Measurements from ENCODE around the gene MPND. TPM values are rescaled to one million over a fixed set of nuclear protein-coding genes. Genes with fewer than 3 reads are reported as not detected.
"Not testable (repeated sequence)": the region's sequence is repeated elsewhere in the genome, so short reads cannot be mapped to it uniquely, and the experiment has no call there.

The MPND gene
- total RNA-seq, 1 donor from 2014 or later, result 6.6 TPM

DNA sequence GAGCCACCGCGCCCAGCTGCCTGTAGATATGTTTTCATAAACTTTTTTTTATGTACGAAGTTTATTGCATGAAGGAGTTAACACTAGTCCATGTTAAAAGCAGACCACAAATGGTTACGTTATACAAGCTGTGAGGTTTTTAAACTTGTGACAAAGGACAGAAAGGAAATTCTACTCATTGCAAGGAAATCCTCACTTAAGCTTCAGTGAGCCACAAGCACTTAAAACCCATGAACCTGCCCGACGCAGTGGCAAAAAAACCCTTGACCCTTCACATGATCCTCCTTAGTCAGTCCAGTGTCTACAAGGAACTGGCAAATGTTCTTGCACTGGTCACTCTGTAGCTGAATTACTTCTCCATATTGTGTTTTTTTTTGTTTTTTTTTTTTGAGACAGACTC is 4.2 kb downstream of the MPND start:
- TF ChIP-seq, protein P1, sequence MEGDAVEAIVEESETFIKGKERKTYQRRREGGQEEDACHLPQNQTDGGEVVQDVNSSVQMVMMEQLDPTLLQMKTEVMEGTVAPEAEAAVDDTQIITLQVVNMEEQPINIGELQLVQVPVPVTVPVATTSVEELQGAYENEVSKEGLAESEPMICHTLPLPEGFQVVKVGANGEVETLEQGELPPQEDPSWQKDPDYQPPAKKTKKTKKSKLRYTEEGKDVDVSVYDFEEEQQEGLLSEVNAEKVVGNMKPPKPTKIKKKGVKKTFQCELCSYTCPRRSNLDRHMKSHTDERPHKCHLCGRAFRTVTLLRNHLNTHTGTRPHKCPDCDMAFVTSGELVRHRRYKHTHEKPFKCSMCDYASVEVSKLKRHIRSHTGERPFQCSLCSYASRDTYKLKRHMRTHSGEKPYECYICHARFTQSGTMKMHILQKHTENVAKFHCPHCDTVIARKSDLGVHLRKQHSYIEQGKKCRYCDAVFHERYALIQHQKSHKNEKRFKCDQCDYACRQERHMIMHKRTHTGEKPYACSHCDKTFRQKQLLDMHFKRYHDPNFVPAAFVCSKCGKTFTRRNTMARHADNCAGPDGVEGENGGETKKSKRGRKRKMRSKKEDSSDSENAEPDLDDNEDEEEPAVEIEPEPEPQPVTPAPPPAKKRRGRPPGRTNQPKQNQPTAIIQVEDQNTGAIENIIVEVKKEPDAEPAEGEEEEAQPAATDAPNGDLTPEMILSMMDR (IDR thresholded peaks at IDR 0.05; ENCODE audit: insufficient read depth, low read length, poor library complexity, severe bottlenecking), result no peak
- no peak for DNase-seq (ENCODE audit: low read depth)
- Histone ChIP-seq H3K27me3 (ENCODE audit: control insufficient read depth, insufficient read depth, low read length) (no peaks in the 10 kb centered on the region), H3K4me3 (ENCODE audit: low read depth, low read length) (no peak overlapping the region), H3K36me3 (ENCODE audit: control insufficient read depth, insufficient read depth, low read length) (no peaks in the 10 kb centered on the region)

DNA sequence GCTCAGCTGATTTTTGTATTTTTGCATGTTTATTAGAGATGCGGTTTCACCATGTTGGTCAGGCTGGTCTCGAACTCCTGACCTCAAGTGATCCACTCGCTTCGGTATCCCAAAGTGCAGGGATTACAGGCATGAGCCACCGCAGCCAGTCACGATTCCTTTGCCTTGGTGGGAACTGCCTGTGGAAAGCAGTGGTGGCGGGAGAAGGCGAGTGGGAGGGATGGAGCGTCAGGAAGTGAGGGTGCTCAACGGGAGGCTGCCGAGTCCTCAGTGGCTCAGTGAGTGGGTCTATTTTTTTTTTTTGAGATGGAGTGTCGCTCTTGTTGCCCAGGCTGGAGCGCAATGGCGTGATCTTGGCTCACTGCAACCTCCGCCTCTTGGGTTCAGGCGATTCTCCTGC is 5.9 kb downstream of the MPND start:
- DNase-seq (ENCODE audit: low read depth); H3K27me3 ChIP-seq (ENCODE audit: control insufficient read depth, insufficient read depth, low read length); H3K36me3 ChIP-seq (ENCODE audit: control insufficient read depth, insufficient read depth, low read length); H3K4me3 ChIP-seq (ENCODE audit: low read depth, low read length): not testable (repeated sequence)

DNA sequence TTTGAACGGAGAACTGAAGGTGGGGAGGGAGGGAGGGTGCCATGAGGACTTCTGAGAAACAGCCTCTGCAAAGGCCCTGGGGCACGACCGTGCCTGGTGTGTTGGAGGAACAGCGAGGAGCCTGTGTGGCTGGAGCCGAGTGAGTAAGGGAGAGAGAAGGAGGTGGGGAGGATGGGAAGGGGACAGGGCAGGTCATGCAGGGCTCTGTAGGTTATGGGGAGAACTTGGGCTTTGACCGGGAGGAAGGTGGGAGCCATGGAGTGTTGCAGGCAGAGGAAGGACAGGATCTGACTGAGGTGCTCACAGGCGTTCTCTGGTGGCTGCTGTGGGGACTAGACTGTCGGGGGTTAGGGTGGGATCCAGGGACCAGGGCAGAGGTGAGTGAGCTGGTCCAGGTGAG is 6.7 kb downstream of the MPND start:
- Histone ChIP-seq H3K36me3 (ENCODE audit: control insufficient read depth, insufficient read depth, low read length) (no peaks in the 10 kb centered on the region), H3K4me3 (ENCODE audit: low read depth, low read length) (no peak overlapping the region), H3K27me3 (ENCODE audit: control insufficient read depth, insufficient read depth, low read length) (no peaks in the 10 kb centered on the region)
- TF ChIP-seq, protein P1 (IDR thresholded peaks at IDR 0.05; ENCODE audit: insufficient read depth, low read length, poor library complexity, severe bottlenecking), result no peak
- DNase-seq (ENCODE audit: low read depth), result no peak

DNA sequence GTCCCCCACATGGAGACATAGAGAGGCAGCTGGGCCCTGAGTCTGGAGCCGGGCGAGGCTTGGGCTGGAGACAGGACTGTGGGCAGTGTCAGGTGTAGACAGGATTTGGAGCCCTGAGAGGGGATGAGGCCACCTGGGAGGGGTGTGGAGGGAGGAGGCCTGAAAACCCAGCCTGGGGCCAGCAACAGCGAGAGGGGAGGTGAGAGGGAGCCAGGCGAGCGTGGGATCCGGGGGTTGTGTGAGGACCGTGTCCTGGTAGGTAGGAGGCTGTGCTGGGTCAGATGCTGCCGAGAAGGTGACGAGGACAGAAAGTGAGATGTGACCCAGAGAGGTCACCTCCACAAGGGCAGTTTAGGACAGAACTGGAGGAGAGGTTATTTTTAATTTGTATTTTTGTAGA is 7.4 kb downstream of the MPND start:
- Histone ChIP-seq H3K36me3 (ENCODE audit: control insufficient read depth, insufficient read depth, low read length) (no peaks in the 10 kb centered on the region), H3K4me3 (ENCODE audit: low read depth, low read length) (no peak overlapping the region), H3K27me3 (ENCODE audit: control insufficient read depth, insufficient read depth, low read length) (no peaks in the 10 kb centered on the region)
- no peak for DNase-seq (ENCODE audit: low read depth)
- TF ChIP-seq, protein P1 (IDR thresholded peaks at IDR 0.05; ENCODE audit: insufficient read depth, low read length, poor library complexity, severe bottlenecking), result no peak

DNA sequence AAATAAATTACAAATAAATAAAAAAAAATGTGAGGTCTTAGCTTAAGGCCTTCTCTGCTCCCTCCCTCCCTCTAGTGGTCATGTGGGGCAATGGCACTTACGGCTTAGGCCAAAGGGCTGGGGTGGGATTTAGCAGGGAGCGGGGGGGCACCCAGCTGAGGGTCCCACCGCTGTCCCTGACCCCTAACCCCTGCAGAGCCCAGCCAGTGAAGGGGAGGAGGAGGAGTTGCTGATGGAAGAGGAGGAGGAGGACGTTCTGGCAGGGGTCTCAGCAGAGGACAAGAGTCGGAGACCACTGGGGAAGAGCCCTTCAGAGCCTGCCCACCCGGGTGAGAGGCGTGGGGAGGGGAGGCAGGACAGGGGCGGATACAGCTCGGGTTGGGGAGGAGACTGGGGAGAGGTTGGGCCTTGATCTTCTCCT is 9.3 kb downstream of the MPND start:
- Histone ChIP-seq H3K36me3 (ENCODE audit: control insufficient read depth, insufficient read depth, low read length) (no peaks in the 10 kb centered on the region), H3K27me3 (ENCODE audit: control insufficient read depth, insufficient read depth, low read length) (no peaks in the 10 kb centered on the region), H3K4me3 (ENCODE audit: low read depth, low read length) (no peak overlapping the region)
- no peak for DNase-seq (ENCODE audit: low read depth)
- TF ChIP-seq, protein P1 (IDR thresholded peaks at IDR 0.05; ENCODE audit: insufficient read depth, low read length, poor library complexity, severe bottlenecking), result peak; percentile 84

DNA sequence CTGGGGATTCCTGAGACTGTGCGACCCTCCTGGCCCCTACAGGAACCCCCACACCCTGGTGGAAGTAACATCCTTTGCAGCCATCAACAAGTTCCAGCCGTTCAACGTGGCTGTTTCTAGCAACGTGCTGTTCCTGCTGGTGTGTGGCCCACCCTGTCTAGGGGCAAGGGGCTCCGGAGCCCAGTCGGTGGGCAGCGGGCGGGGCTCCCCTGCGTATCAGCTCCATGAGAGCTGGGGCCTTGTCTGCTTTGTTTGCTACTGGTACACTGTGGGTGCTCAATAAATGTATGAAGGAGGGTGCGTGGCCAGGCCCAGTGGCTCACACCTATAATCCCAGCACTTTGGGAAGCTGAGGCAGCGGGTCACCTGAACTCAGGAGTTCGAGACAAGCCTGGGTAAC is 10.9 kb downstream of the MPND start:
- no peaks in the 10 kb centered on the region for H3K27me3 ChIP-seq (ENCODE audit: control insufficient read depth, insufficient read depth, low read length)

More for the DNA sequence above, 10.9 kb downstream of the MPND start:
- H3K4me3 ChIP-seq (ENCODE audit: low read depth, low read length), result no peak overlapping the region
- DNase-seq (ENCODE audit: low read depth), result no peak
- TF ChIP-seq, protein P1 (IDR thresholded peaks at IDR 0.05; ENCODE audit: insufficient read depth, low read length, poor library complexity, severe bottlenecking), result no peak
- no peaks in the 10 kb centered on the region for H3K36me3 ChIP-seq (ENCODE audit: control insufficient read depth, insufficient read depth, low read length)
